ENCODE measurements around the gene NHERF2.

NHERF2 gene

DNA sequence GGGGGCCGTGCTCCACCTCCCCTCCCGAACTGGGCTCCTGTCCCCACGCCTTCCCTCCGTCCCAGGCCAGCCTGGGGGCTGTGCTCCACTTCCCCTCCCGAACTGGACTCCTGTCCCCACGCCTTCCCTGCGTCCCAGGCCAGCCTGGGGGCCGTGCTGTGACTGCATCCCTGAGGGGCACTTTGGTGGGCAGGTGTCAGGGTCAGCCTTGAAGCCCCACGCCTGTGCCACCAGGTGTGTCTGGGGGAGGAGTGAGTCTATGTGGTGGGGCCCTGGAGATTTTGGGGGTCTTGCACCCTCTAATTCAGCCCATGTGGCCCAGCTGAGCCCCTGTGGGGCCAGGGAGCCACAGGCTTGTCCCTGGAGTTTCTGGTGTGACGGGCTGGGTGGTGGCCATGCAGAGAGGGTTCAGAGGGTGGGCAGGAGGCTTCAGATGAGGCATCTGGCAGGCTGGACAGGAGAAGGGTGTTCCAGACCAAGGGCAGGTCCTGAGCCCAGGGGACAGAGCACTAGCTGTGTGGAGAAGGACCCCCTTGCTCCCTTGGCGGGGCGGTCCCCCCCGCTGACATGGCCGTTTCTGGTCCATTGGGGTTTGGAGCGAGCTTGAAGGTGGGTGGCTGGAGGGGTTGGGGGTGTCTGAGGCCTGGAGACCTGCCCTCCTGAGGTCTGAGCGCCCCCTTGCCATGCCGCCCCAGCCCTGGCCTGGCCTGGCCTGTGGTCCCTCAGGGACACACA lies 8.2 kb downstream of the NHERF2 start:
- no peaks in the 10 kb centered on the region for H4K20me1 ChIP-seq
- TF ChIP-seq Cebpa-rat (IDR thresholded peaks at IDR 0.05), result no peak
- peak overlapping the region; percentile 78 for H3K27ac ChIP-seq
- H3K9ac ChIP-seq, result peak overlapping the region; percentile 66
- H3K4me3 ChIP-seq, result peak overlapping the region; percentile 14; the same call in 1 of the 2 replicates
- peaks cover 100% of the 10 kb centered on the region for H3K4me1 ChIP-seq
- H3K9me3 ChIP-seq, result no peaks in the 10 kb centered on the region
- H3K27me3 ChIP-seq, result no peaks in the 10 kb centered on the region
- peaks cover 17% of the 10 kb centered on the region for H3K36me3 ChIP-seq
- H3K4me2 ChIP-seq, result peak overlapping the region; percentile 94

DNA sequence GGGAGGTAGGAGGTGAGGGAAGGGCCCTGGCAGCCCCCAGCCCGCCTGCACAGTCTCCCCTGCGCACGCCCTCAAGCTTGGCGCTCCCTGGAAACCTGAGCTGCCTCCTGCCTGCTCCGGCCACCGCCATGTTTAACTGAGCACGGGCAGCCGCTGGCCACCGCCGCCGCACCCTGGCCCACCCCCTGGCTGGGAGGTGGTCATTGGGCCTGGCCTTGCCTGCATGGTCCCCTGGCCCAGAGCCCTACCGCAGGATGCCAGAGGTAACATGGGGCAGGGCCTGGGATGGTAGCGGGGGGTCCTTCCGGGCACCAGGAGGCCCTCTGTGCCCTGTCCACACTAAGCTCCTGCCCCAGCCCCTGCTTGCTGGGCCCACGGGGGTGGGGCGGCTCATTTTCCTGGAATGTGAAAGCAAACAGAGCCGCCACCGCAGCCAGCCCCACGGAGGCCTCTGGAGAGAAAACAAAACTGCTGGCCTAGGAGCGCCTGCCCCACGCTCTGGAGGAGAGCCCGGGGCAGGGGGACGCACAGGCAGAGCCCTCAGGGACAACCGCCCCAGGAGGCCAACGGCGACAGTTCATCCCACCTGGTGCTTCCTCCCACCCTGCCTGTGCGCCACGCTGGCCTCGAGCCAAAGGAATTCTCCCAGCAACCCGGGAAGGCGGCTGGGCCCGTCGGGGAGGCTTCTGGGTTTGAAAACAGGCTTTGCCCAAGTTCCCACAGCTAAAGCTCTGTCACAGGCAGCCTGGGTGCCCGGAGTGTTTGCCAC lies 8.9 kb downstream of the NHERF2 start:
- peak overlapping the region; percentile 24; the same call in 1 of the 2 replicates for H3K4me3 ChIP-seq
- no peak for TF ChIP-seq Cebpa-rat (IDR thresholded peaks at IDR 0.05)
- peaks cover 13% of the 10 kb centered on the region for H3K36me3 ChIP-seq
- no peaks in the 10 kb centered on the region for H4K20me1 ChIP-seq
- no peaks in the 10 kb centered on the region for H3K9me3 ChIP-seq
- peak overlapping the region; percentile 66 for H3K9ac ChIP-seq
- H3K27me3 ChIP-seq, result no peaks in the 10 kb centered on the region
- H3K4me1 ChIP-seq, result peaks cover 100% of the 10 kb centered on the region
- peak overlapping the region; percentile 94 for H3K4me2 ChIP-seq
- peak overlapping the region; percentile 78 for H3K27ac ChIP-seq

- TF ChIP-seq Cebpa-rat (IDR thresholded peaks at IDR 0.05), result no peak
Measured at GRCh38 chr16:2036200-2036966, 9.7 kb downstream of the NHERF2 start.

DNA sequence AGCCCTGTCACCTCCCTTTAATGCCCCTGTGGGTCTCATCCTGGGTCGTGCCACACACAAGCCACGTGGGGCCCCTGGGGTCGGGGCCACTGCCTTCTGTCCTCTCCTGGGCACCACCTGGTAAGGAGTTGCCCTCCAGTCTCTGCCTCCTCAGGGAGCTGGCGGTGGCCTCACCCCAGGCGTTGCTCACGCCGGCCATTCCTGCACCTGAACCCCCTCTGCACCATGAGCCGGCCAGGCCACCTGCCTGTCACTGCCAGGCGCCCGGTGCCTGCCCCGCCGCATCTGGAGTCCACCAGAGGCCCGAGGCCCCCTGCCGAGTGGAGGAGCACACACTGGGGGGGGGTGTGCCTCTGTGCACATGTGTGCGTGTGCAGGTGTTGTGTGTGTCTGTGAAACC lies 10.4 kb downstream of the NHERF2 start:
- Histone ChIP-seq H3K9me3 (no peaks in the 10 kb centered on the region), H3K27ac (peak overlapping the region; percentile 78), H3K4me1 (peaks cover 100% of the 10 kb centered on the region), H3K27me3 (no peaks in the 10 kb centered on the region), H3K9ac (peak overlapping the region; percentile 50; the same call in 1 of the 2 replicates), H3K4me3 (no peak overlapping the region), H3K4me2 (peak overlapping the region; percentile 94), H4K20me1 (no peaks in the 10 kb centered on the region), H3K36me3 (peaks cover 13% of the 10 kb centered on the region)
- no peak for TF ChIP-seq Cebpa-rat (IDR thresholded peaks at IDR 0.05)

More at GRCh38 chr16:2036200-2036966, 9.7 kb downstream of the NHERF2 start:
- H3K36me3 ChIP-seq, result peaks cover 13% of the 10 kb centered on the region
- H3K9me3 ChIP-seq, result no peaks in the 10 kb centered on the region
- no peaks in the 10 kb centered on the region for H4K20me1 ChIP-seq
- H3K27ac ChIP-seq, result peak overlapping the region; percentile 78
- peak overlapping the region; percentile 24; the same call in 1 of the 2 replicates for H3K4me3 ChIP-seq
- H3K4me2 ChIP-seq, result peak overlapping the region; percentile 94
- no peaks in the 10 kb centered on the region for H3K27me3 ChIP-seq
- peak overlapping the region; percentile 66 for H3K9ac ChIP-seq
- peaks cover 100% of the 10 kb centered on the region for H3K4me1 ChIP-seq

- no peaks in the 10 kb centered on the region for H4K20me1 ChIP-seq
Measured at GRCh38 chr16:2037647-2038381, 11.1 kb downstream of the NHERF2 start.

DNA sequence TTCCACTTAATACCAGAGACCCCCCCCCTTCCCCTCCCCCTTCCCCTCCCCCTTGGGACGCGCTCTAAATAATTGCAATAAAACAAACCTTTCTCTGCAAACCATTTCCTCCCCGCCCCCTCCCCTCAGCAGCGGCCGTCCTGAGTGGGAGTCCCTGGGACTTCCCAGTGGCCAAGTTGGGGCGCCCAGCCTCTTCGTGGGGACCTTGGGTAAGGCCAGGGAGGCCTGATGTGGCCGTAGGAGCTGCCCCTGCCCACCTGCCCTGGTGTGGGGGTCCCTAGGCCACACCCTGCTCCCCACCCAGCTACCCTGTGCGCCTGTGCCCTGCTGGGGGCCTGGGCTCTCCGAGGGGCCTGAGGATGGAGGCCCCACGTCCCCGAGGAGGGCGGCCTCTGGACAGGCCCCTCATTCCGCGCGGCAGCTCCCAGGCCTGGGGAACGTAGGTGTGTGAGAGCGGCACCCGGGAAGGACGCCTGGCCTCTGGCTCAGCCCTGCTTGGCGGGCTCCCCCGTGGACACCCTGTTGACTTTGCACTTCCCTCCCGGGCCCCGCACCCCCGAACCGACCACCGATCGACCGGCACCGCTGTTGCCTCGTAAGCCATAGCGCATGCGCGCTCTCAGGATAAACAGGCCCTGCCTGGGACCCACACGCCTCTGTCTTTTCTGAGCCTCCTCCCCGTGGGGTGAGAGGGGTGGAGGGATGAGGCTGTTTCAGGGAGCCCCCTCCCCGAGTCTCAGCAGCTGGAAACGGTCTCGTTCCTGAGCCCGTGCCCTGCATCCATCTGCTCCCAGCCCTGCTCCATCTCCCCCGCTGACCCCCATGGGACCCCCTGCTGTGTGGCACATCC lies 11.9 kb downstream of the NHERF2 start:
- peaks cover 98% of the 10 kb centered on the region for H3K4me1 ChIP-seq
- TF ChIP-seq Cebpa-rat (IDR thresholded peaks at IDR 0.05), result no peak
- H3K9ac ChIP-seq, result peak overlapping the region; percentile 69

More at GRCh38 chr16:2037647-2038381, 11.1 kb downstream of the NHERF2 start:
- TF ChIP-seq Cebpa-rat (IDR thresholded peaks at IDR 0.05), result no peak
- Histone ChIP-seq H3K9me3 (no peaks in the 10 kb centered on the region), H3K4me1 (peaks cover 98% of the 10 kb centered on the region), H3K4me2 (peak overlapping the region; percentile 94), H3K4me3 (no peak overlapping the region), H3K9ac (peak overlapping the region; percentile 50), H3K27ac (peak overlapping the region; percentile 78), H3K27me3 (no peaks in the 10 kb centered on the region), H3K36me3 (peaks cover 13% of the 10 kb centered on the region)

GRCh38 chr16:2039274-2040031 lies 12.8 kb downstream of the NHERF2 start:
- H3K4me1 ChIP-seq, result peaks cover 98% of the 10 kb centered on the region
- H3K27ac ChIP-seq, result peak overlapping the region; percentile 82
- H3K9ac ChIP-seq, result peak overlapping the region; percentile 69

More for the DNA sequence above, 11.9 kb downstream of the NHERF2 start:
- Histone ChIP-seq H3K4me3 (no peak overlapping the region; the same call in 1 of the 2 replicates), H3K27ac (peak overlapping the region; percentile 82), H3K27me3 (no peaks in the 10 kb centered on the region), H3K36me3 (peaks cover 13% of the 10 kb centered on the region), H4K20me1 (no peaks in the 10 kb centered on the region), H3K4me2 (peak overlapping the region; percentile 94), H3K9me3 (no peaks in the 10 kb centered on the region)

More at GRCh38 chr16:2039274-2040031, 12.8 kb downstream of the NHERF2 start:
- H3K36me3 ChIP-seq, result peaks cover 13% of the 10 kb centered on the region
- TF ChIP-seq Cebpa-rat (IDR thresholded peaks at IDR 0.05), result no peak
- no peaks in the 10 kb centered on the region for H3K9me3 ChIP-seq
- H3K4me3 ChIP-seq, result peak overlapping the region; percentile 29; the same call in 1 of the 2 replicates
- H4K20me1 ChIP-seq, result no peaks in the 10 kb centered on the region
- H3K27me3 ChIP-seq, result no peaks in the 10 kb centered on the region
- peak overlapping the region; percentile 94 for H3K4me2 ChIP-seq

All from BLaER1 (cell line).